Raji (cell line): ENCODE results near the gene SND1.

Source experiments
- POLR2A ChIP-seq: IDR thresholded peaks from 2 replicates; pipeline ENCODE4 v1.6.1; 2011; ENCODE audit warnings: low read depth, low read length, control low read depth; ENCODE audit not compliant: insufficient read depth

SND1 gene

DNA sequence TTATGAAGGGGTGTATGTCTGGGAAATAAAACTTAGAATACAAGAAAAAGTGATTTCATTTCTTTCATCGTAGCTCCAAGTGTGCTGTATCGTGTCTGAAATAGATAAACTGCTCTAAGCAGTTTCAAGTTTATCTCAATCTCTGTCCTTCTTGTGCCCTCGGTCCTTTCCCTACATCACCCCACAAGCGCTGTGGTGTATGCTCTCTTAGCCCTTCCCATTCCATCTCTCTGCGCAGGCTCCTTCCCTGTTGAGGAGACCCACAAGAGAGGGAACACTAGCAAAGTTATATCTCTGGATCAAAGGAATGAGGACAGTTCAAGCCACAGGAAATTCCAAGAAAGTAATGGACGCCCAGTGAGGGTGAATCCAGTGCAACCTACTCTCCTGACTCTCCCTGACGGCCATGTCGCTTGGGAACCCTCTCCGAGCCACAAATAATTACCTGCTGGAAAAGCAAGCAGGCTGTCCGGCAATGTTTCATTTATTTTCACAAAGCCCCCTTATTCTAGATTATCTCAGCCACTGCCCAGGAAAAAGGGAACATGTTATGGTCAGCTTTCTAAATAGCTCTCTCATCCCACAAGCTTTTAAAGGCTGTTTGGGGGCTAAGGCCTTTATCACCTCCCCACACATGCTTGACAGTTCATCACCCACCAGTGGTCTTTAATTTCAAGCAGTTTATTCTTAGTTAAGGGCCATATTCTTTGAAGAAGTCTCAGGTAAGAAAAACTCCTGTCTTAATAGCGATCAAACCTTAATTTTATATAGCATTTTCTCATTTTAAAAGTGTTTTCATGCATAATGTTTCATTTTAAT is 344.5 kb downstream of the SND1 start:
- TF ChIP-seq POLR2A: no peak

DNA sequence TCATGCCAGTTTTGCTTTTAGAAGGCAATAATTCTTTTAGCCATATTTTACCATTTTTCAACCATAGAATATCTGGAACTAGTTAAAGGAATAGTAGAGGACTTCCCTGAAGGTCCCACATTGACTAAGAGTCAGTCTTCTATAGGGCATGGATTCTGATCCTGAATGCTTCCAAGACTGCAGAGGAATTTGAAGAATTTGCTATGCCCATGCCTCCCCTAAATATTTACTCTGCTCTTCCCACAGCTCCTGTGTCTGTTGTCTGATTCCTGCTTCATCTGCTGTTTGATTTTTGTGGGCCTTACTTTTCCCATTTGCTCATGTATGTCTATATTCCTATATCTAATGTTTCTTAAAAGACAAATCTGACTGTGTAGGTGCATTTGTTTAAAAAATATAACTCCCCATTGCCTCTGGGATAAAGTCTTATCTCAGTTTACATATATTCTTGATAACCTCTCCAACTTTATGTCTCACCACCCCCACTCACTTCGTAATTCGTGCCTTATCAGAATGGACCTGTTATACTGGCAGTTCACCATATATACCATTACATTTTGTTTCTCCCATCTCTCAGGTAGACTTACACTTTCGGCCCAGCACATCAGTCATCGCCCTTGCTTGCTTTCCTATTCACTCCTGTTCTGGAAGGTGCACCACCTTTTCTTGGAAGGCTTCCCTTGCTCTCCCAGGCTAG is 345.4 kb downstream of the SND1 start:
- no peak for TF ChIP-seq POLR2A

DNA sequence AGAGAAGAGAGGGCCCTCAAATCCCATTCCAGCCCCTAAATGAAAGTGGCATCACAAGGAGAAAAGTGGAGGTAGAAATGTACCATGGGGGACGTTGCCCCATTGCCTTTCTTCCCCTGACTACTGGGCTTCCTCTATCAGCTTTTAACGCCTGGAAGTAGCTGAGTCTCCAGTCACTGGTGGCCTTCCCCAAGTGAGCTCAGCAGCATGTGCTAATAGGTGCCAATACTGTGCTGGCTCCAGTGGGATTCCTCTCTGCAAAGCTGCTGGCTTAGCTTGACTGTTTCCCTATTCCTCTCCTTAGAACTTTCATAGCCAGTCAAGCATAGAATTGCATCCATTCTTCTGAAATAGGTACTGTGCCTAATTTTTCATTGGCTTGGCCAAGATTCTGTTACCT is 346.7 kb downstream of the SND1 start:
- TF ChIP-seq POLR2A: no peak

DNA sequence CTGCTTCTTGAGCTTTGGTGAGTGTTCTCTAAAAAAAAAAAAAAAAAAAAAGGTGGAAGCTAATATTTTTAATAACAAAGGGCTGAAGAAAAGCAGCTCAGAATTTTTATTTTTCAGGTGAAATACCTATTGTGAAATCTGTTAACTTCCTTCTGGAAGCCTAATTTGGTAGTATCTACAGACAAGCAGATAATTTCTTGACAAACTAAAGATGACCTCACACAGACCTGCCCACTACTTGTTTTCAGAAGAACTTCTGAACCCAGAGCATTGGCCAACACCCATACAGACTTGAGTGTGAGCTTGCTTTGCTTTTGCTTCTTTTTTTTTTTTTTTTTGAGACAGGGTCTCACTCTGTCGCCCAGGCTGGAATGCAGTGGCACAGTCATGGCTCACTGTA is 348.1 kb downstream of the SND1 start:
- TF ChIP-seq POLR2A: no peak

DNA sequence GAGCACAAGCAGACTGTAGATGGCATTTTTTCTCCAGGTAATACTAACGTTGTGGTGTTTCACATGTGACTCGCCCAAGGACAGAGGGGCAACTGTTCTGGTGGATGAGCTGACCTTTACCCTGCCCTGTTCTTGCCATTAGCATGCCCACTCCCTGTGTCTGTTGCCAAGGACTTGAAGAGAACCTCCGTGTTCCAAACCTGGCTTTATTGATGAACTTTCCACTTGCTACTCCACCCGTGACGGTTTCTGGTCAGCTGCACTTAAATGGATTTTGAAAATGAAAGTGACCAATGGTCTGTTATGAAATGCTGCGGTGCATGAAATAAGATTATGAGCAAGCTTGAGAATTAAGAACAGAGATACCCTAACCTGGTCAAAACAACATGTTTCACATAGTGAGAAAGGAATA is 348.9 kb downstream of the SND1 start:
- no peak for TF ChIP-seq POLR2A

DNA sequence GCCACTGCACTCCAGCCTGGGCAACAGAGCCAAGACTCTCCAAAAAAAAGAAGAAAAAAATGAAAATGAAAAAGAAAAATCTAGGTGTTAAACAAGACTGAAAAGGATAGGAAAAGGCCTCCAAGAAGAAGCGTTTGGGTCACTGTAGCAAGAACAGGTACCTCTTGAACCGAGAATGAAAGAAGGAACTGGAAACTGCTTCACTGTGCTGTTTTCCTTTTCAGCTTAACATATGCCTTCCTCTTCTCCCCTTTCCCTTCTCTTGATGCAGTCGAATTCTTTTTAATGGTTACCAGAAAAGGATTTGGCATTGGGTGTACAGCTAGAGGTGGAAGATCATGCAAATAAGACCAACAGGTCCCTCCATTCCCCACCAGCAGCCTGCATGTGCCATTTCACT is 351.2 kb downstream of the SND1 start:
- no peak for TF ChIP-seq POLR2A

DNA sequence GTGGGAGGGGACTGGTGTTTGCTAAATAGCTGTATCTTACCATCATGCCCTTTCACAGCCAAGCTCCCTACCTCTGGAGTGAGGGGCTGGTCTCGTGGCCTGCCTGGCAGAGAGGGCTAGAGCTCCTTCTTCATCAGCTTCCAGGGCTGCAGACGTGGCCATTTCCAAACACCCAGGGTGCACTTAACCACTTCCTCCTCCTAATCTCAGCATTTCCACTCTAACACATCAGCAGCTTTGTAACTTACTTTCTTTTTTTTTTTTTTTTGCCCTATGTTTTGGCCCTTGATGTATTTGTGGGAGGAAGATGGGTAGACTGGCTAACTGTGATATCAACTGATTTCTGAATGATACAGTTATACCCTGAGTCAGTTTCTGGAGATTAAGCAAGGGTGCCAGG is 351.8 kb downstream of the SND1 start:
- no peak for TF ChIP-seq POLR2A

DNA sequence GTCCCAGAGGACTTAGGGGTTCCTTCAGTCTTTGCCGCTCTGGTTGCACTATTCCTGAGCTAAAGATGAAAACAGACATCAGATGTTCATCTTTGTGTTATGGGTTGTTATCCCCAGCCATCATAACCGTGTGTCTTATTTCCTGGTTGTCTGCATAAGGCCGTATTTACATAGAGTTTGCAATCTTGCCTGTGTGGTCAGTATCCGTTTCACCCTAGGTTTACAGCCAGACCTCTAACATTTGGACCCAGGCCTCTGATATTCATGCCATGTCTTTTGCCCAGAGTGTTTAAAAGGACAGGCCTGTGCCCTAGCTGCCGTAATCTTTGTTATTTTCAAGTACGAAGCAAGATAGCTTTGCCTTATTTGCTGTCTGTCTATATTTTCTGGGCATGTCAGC is 352.6 kb downstream of the SND1 start:
- no peak for TF ChIP-seq POLR2A

DNA sequence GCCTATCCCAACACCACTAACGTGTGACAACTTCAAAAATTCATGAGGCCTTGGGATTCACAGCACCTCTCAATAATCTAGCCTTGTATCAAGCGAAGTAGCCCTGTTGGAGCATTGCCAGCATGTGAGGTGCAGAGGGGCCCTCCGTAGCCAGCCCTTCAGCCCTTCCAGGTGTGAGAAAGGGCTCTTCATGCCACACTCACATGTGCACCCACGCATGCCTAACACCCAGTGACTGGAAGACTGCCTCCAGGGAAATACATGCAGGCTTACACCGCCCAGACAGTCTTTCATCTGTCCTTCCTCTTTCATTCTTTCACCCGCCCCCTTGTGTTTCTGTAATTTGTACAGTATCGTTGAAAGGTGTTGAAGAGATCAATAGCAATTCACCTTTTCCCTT is 353.1 kb downstream of the SND1 start:
- no peak for TF ChIP-seq POLR2A

DNA sequence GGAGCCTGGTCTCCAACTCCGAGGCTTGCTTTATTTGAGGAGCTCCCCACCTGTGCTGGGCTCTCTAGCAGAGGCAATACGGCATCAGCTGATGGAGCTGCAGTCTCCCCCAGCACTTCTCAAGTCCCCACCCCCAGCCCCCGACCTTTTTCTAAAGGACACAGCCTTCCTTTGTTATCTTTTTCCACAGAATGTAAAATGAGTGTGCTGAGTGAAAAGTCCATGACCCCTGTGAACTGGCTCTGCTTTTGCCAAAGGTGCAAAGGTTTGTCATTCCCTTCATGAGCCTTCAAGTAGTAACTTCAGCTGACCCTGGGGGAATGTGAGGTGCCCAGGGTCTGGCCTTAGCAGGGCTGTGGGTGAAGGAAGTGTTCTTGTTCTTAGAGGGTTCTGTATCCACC is 353.8 kb downstream of the SND1 start:
- TF ChIP-seq POLR2A: no peak

DNA sequence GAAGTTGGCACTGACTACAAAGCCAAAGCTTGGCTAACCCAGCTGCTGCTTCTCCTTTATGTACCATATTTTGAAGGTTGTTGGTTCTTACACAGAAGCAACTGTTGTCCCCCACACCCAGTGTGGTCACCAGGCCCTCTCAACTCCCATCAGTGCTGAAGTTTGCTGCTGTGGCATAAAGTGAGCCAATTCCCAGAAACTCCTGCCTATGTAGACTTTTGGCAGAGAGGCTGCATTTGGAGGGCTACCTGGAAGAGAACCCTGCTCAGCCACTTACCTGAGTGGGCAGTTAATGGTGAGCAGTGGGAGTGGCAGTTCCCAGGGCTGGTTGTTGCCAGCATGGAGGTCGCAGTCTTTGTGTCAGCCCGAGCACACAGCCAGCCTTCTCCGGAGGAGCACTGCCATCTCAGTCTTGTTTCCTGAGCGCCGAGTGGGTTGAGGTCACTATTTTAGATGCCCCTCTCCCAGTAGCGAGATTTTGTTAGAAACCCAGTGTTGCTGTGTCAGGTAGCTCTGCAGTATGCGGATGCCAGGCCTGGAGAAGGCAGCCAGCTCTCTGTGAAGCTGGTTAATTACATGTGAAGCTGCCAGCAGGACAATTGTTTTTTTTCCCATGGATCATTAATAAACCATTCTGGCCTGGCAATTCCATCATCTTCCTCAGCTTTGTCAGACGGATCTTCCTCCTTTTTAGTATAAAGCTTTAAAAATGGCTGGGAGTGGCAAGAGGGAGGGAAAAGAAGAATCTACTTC is 354.7 kb downstream of the SND1 start:
- no peak for TF ChIP-seq POLR2A

DNA sequence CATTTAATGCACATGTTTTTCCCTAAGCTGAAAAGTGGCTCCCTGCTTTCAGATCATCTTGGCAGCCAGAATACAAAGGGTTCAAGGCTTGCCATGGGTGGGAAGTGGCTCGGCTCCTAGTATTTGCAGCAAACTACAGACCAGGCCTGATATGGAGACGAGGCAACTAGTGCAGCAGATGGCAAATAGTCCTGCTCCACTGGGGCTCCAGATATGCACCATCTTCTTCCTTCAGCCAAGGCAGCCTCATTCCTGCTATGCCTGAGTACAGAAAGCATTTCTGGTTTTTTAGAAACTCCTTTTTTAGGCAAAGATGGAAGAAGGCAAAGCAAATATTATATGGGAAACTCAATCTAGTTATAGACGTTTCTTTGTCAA is 355.3 kb downstream of the SND1 start:
- TF ChIP-seq POLR2A: no peak

DNA sequence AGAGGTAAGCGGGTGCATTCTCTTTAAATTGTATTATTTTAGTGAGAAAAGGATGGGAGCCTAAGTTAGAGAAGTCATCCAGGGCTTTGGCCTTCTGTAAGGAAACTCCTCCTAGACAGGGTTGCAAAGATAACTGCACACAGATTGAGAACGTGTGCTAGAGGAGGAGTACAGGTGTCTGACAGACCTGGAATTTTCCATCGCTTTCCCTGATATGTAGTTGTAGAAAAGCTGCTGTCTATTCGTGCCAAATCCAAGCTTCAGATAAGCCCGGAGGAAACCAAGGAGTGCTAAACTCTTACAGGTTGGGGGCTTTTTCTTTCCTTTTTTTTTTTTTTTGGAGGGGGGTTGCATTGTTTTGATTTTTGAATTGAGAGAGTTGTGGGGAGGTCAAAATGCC is 356.1 kb downstream of the SND1 start:
- TF ChIP-seq POLR2A: no peak

DNA sequence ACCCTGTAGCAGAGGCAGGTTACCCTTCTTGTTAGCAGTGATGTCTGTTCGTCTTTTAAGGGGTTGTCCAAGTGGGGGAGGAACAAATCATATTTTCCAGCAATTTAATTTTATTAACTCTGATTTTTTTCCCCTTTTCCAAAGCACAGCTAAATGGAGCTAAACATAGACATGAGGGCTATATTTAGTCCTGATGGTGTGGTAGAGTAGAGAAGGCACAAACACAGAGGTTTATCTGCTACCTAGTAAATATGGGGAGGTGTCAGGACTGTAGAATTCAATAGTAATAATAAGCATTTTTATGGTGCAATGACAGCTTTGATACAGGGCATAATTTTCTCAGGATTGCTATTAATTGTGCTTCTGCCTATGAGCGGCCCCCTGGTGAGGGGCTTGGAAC is 356.8 kb downstream of the SND1 start:
- TF ChIP-seq POLR2A: no peak

DNA sequence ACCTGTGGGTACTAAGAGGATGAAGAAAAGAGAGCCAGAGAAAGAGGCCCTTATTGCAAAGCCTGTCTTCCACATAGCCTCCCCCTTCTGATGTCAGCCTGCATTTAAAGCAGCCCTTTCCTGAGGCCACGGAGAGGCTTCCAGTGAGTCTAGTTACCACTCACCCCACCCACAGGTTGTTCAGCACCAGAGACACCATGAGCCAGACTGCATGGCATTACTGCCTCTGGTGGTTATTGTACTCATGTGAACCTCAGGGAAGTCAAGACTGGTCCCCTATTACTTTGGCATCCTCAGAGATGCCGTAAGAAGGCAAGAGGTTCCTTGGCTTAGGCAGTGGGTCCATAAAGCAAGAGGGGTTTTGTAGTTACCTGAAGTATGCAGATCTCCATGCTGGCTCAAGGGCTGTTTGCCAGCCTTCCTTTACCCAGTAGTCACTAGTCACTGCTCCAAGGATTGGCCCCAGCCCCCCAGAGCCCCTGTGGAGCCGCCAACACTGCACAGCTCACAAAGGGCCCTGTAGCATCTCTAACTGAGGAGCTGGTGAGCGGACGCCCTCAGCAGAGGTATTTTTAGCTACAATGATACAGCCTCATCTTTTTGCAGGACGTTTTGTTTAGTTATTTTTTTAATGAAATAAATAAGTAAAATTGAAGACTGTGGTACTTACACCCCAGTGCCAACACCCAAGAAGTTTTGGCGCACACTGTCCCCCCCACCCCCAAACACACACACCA is 358.6 kb downstream of the SND1 start:
- TF ChIP-seq POLR2A: no peak
